ENCODE data around the gene SLC8A3. TPM values are rescaled to one million over a fixed set of nuclear protein-coding genes. Genes with fewer than 3 reads are reported as not detected.

The SLC8A3 gene
- total and polyA plus RNA-seq, 5 donors from 2014 or later = 0.37 TPM; not detected in 4

DNA sequence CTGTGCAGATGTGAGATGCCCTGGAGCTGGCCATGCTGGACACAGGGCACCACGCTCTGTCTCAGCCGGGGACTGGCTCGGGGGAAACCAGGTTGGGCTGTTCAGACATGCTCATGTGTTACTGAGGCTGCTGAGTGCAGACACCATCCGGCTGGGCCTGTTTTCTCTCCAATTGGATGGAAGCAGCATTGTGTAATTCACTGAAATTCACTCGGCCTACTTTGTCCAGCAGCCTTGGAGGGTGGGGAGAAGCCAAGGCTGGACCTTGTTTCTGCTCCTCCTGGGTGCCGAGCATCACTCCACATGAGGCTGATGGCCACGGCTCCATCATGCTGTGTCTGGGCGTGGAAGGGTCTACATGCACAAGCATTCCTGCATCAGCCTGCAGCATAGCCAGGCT, 178.8 kb downstream of the SLC8A3 start:
- no peak overlapping the region for H3K27ac ChIP-seq (ENCODE audit: insufficient read depth, low read length, poor library complexity, severe bottlenecking)
- DNase-seq (no peak), ATAC-seq (ENCODE audit: low read depth in 2 of 2) (no peak)
- peaks cover 15% of the 10 kb centered on the region for H3K27me3 Mint-ChIP-seq
- no peaks in the 10 kb centered on the region for H3K36me3 ChIP-seq (ENCODE audit: control insufficient read depth, insufficient read depth, low read length)
- H3K9me3 ChIP-seq (ENCODE audit: control insufficient read depth in 2 of 2, low read length in 2 of 2) = no peaks in the 10 kb centered on the region
- no peaks in the 10 kb centered on the region for H3K4me1 Mint-ChIP-seq
- H3K27me3 ChIP-seq (ENCODE audit: control insufficient read depth, insufficient read depth, low read length) = no peaks in the 10 kb centered on the region
- peaks cover 0 to 3% (median 0%) of the 10 kb centered on the region in 7 donors for H3K9me3 Mint-ChIP-seq
- H3K4me3 Mint-ChIP-seq = no peak overlapping the region
- H3K27ac Mint-ChIP-seq = no peak overlapping the region
- H3K36me3 Mint-ChIP-seq = no peaks in the 10 kb centered on the region
- no peak overlapping the region for H3K4me3 ChIP-seq (ENCODE audit: low read depth, low read length)
- no peaks in the 10 kb centered on the region for H3K4me1 ChIP-seq (ENCODE audit: control insufficient read depth, insufficient read depth, low read length, poor library complexity, severe bottlenecking)

DNA sequence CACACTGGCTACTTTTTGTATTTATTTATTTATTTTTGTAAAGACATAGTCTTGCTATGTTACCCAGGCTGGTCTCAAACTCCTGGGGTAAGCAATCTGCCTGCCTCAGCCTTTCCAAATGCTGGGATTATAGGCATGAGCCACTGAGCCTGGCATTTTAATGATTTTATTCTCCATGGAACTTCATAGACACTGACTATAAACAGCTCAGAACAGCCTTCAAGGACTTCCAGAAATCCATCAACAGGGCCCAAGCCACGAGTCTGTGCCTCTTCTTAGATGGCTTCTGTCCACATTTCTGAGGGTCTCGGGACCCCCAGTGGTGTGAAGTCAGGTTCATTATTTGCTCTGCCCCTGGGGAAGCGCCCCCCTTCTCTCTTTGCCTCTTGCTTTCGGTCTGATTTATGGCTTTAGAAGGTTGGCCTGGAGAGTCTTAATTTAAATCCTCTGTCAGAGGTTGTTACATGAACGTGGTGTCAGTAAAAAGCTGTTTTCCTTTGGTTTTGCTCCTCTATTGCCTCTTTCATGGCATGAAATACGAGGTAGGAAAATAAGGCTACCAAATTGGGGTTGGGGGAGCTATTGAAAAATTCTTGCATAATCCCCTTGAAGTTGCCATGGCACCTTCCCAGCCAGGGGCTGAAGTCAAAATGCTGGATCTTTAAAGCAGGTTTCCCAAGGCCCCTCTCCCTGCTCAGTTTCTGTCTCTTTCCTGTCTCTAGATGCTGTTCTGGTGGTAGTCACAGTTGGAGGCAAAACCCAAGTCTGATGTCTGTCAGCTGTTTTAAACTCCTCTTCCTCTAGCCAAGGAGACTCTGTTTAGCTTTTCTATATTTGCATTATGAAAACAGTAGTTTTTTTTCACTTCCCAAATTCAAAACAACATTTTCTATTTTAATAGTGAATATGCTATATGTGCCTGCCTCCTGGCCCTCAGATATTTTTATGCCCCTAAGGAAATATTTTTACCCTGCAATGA, 180.2 kb downstream of the SLC8A3 start:
- no peaks in the 10 kb centered on the region for H3K9me3 Mint-ChIP-seq
- no peaks in the 10 kb centered on the region for H3K9me3 ChIP-seq (ENCODE audit: control insufficient read depth in 2 of 2, low read length in 2 of 2)

DNA sequence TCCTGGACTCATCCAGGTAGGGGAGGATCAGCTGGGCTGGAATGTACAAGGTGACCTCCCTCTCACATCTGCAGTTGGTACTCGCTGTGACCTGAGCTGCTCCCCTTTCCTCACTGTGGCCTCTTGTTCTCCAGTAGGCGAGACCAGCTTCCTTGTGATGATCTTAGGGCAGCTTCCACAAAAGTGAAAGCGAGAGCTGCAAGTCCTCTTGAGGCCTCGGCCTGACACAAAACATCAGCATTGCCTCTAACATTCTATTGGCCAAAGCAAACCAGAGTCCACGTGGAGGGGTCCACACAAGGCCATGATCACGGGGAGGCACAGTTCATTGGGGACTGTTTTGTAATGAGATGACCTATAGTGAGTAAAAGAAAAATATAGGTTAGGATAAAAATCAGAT, 182.1 kb downstream of the SLC8A3 start:
- ATAC-seq (ENCODE audit: low read depth in 2 of 2) = no peak
- H3K9me3 Mint-ChIP-seq = no peaks in the 10 kb centered on the region
- no peak overlapping the region for H3K4me3 Mint-ChIP-seq
- H3K27me3 ChIP-seq (ENCODE audit: control insufficient read depth, insufficient read depth, low read length) = peaks cover under 1% of the 10 kb centered on the region
- no peak overlapping the region for H3K4me3 ChIP-seq (ENCODE audit: low read depth, low read length)
- no peaks in the 10 kb centered on the region for H3K4me1 ChIP-seq (ENCODE audit: control insufficient read depth, insufficient read depth, low read length, poor library complexity, severe bottlenecking)
- peaks cover 11% of the 10 kb centered on the region for H3K27me3 Mint-ChIP-seq
- peak in 1 of 3 donors; percentile 7 for DNase-seq
- H3K27ac ChIP-seq (ENCODE audit: insufficient read depth, low read length, poor library complexity, severe bottlenecking) = no peak overlapping the region
- no peaks in the 10 kb centered on the region for H3K9me3 ChIP-seq (ENCODE audit: control insufficient read depth in 2 of 2, low read length in 2 of 2)
- H3K36me3 ChIP-seq (ENCODE audit: control insufficient read depth, insufficient read depth, low read length) = no peaks in the 10 kb centered on the region
- H3K27ac Mint-ChIP-seq = no peak overlapping the region
- no peaks in the 10 kb centered on the region for H3K36me3 Mint-ChIP-seq
- H3K4me1 Mint-ChIP-seq = no peaks in the 10 kb centered on the region

More for the DNA sequence above, 180.2 kb downstream of the SLC8A3 start:
- H3K4me1 Mint-ChIP-seq = no peaks in the 10 kb centered on the region
- H3K36me3 ChIP-seq (ENCODE audit: control insufficient read depth, insufficient read depth, low read length) = no peaks in the 10 kb centered on the region
- no peaks in the 10 kb centered on the region for H3K36me3 Mint-ChIP-seq
- no peak overlapping the region for H3K27ac ChIP-seq (ENCODE audit: insufficient read depth, low read length, poor library complexity, severe bottlenecking)
- no peak overlapping the region for H3K27ac Mint-ChIP-seq
- ATAC-seq (ENCODE audit: low read depth in 2 of 2) = no peak
- H3K27me3 Mint-ChIP-seq = peaks cover 11% of the 10 kb centered on the region
- H3K4me3 ChIP-seq (ENCODE audit: low read depth, low read length) = no peak overlapping the region
- H3K4me1 ChIP-seq (ENCODE audit: control insufficient read depth, insufficient read depth, low read length, poor library complexity, severe bottlenecking) = no peaks in the 10 kb centered on the region
- no peak overlapping the region for H3K4me3 Mint-ChIP-seq
- DNase-seq = no peak
- no peaks in the 10 kb centered on the region for H3K27me3 ChIP-seq (ENCODE audit: control insufficient read depth, insufficient read depth, low read length)

DNA sequence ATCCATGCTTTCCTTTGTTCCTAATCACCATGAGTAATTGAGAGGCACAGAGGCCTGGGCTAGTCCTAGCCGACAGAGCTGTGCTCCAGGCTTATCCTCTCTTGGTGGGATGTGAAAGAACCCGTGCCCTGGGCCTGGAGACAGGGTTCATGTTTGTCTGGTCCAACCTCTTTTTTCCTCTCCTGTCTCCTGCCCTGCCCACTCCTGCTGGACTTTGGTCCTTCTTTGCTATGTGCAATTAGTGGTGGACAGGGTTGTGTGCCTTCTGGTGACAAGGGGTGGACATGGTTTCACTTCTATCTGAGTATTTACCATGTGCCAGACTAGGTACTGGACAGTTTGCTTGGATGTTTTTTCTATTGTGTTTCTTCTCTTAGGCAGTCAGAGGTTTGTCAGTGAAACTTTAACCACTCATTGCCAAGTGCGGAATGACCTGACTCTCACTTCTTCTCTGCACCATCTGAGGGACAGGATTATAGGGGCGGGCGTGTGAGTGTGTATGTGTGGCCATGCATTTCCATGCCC, 183.4 kb downstream of the SLC8A3 start:
- peaks cover 11% of the 10 kb centered on the region for H3K27me3 Mint-ChIP-seq
- no peak for ATAC-seq (ENCODE audit: low read depth in 2 of 2)
- H3K36me3 Mint-ChIP-seq = no peaks in the 10 kb centered on the region
- H3K27ac ChIP-seq (ENCODE audit: insufficient read depth, low read length, poor library complexity, severe bottlenecking) = no peak overlapping the region
- H3K9me3 Mint-ChIP-seq = peaks cover 0 to 2% (median 0%) of the 10 kb centered on the region in 7 donors
- no peaks in the 10 kb centered on the region for H3K36me3 ChIP-seq (ENCODE audit: control insufficient read depth, insufficient read depth, low read length)
- no peaks in the 10 kb centered on the region for H3K4me1 ChIP-seq (ENCODE audit: control insufficient read depth, insufficient read depth, low read length, poor library complexity, severe bottlenecking)
- H3K4me3 Mint-ChIP-seq = no peak overlapping the region
- H3K4me1 Mint-ChIP-seq = no peaks in the 10 kb centered on the region
- H3K27ac Mint-ChIP-seq = no peak overlapping the region
- no peak for DNase-seq
- H3K27me3 ChIP-seq (ENCODE audit: control insufficient read depth, insufficient read depth, low read length) = peaks cover 4% of the 10 kb centered on the region
- H3K9me3 ChIP-seq (ENCODE audit: control insufficient read depth in 2 of 2, low read length in 2 of 2) = no peaks in the 10 kb centered on the region
- H3K4me3 ChIP-seq (ENCODE audit: low read depth, low read length) = no peak overlapping the region

DNA sequence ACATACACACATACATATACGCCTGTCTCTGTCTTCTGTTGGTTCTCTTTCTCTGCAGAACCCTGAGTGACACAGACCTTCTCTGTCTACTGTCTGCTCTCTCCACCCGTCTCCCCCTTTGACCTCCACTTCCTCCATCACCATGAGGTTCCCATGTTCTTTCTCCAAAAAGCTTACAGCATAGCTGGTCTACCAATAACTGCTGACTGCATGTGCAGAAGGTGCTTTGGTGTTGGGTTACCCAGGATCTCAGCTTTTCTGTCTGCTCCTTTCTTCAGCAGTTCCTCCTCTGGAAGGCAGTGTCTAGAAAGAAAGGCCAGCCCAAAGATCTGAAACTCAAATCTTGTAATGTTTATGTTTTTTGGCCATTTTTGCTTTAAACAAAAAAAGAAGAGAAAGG, 184.0 kb downstream of the SLC8A3 start:
- no peaks in the 10 kb centered on the region for H3K4me1 Mint-ChIP-seq
- H3K4me3 Mint-ChIP-seq = no peak overlapping the region
- no peaks in the 10 kb centered on the region for H3K36me3 Mint-ChIP-seq
- DNase-seq (no peak), ATAC-seq (ENCODE audit: low read depth in 2 of 2) (no peak)
- Histone ChIP-seq H3K36me3 (ENCODE audit: control insufficient read depth, insufficient read depth, low read length) (no peaks in the 10 kb centered on the region), H3K9me3 (ENCODE audit: control insufficient read depth in 2 of 2, low read length in 2 of 2) (no peaks in the 10 kb centered on the region), H3K27ac (ENCODE audit: insufficient read depth, low read length, poor library complexity, severe bottlenecking) (no peak overlapping the region), H3K27me3 (ENCODE audit: control insufficient read depth, insufficient read depth, low read length) (peaks cover 4% of the 10 kb centered on the region), H3K4me1 (ENCODE audit: control insufficient read depth, insufficient read depth, low read length, poor library complexity, severe bottlenecking) (no peaks in the 10 kb centered on the region), H3K4me3 (ENCODE audit: low read depth, low read length) (no peak overlapping the region)
- no peak overlapping the region for H3K27ac Mint-ChIP-seq
- peaks cover 11% of the 10 kb centered on the region for H3K27me3 Mint-ChIP-seq
- peaks cover 0 to 2% (median 0%) of the 10 kb centered on the region in 7 donors for H3K9me3 Mint-ChIP-seq

DNA sequence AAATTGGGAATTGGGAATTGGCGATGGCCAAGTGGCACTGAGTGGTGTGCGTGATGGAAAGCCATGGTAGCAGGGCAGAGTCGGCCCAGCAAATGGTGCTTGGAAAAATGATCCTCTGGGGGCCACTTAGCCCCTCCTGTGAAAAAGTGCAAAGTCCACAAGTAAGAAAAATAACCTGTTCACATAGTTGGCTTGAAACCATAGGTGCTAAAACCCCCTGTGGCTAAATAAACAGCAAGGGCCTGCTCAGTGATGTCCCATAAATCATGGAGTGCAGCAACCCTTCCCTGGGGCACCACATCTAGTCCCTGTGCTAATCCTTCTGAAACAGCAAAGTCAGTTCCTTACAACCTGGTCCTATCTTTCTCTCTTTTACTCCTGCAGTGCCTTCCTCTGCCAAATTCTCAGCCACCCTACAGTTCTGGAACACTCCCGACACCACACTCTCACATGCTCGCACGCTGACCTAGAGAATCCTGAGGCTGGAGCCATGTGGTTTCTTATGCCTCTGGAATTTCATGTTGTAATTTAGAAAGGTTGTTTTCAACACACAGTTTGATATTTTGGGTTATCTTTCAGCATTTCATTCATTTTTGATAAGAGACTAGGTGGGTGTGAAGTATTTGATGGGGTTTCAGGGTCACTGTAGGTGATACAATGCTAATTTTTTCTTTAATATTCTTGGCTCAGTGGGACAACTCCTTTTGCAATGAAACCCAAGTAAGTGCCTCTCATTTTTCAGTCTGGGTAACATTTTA, 186.0 kb downstream of the SLC8A3 start:
- no peak for DNase-seq
- Mint-ChIP-seq H3K4me1 (no peaks in the 10 kb centered on the region), H3K27me3 (peaks cover 8% of the 10 kb centered on the region), H3K9me3 (peaks cover 0 to 4% (median 0%) of the 10 kb centered on the region in 7 donors), H3K27ac (no peak overlapping the region), H3K36me3 (no peaks in the 10 kb centered on the region), H3K4me3 (no peak overlapping the region)
- Histone ChIP-seq H3K4me3 (ENCODE audit: low read depth, low read length) (no peak overlapping the region), H3K27me3 (ENCODE audit: control insufficient read depth, insufficient read depth, low read length) (peaks cover 4% of the 10 kb centered on the region), H3K36me3 (ENCODE audit: control insufficient read depth, insufficient read depth, low read length) (no peaks in the 10 kb centered on the region), H3K9me3 (ENCODE audit: control insufficient read depth in 2 of 2, low read length in 2 of 2) (no peaks in the 10 kb centered on the region), H3K27ac (ENCODE audit: insufficient read depth, low read length, poor library complexity, severe bottlenecking) (no peak overlapping the region), H3K4me1 (ENCODE audit: control insufficient read depth, insufficient read depth, low read length, poor library complexity, severe bottlenecking) (no peaks in the 10 kb centered on the region)
- ATAC-seq (ENCODE audit: low read depth in 2 of 2) = no peak

DNA sequence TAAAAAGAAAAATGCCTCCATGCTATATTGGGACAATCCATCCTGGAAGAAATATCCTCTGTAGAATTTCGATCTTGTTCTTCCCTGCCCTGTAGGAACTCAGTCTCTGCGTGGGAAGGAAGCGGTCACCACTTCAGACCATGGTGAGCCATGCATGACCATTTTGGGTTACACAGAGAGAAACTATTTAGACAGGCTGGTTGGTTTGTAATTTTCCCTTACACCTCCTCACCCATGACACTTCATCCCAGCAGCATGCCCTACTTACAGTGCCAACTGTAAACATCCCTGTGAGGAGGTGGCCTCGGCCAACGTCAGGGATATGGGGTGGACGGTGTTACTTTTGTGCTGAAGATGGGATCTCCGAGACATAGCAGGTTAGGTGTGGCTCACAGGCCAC, 188.2 kb downstream of the SLC8A3 start:
- Histone ChIP-seq H3K36me3 (ENCODE audit: control insufficient read depth, insufficient read depth, low read length) (no peaks in the 10 kb centered on the region), H3K27ac (ENCODE audit: insufficient read depth, low read length, poor library complexity, severe bottlenecking) (no peak overlapping the region), H3K27me3 (ENCODE audit: control insufficient read depth, insufficient read depth, low read length) (peaks cover 4% of the 10 kb centered on the region), H3K4me1 (ENCODE audit: control insufficient read depth, insufficient read depth, low read length, poor library complexity, severe bottlenecking) (no peaks in the 10 kb centered on the region), H3K9me3 (ENCODE audit: control insufficient read depth in 2 of 2, low read length in 2 of 2) (no peaks in the 10 kb centered on the region), H3K4me3 (ENCODE audit: low read depth, low read length) (no peak overlapping the region)
- no peaks in the 10 kb centered on the region for H3K4me1 Mint-ChIP-seq
- peaks cover 0 to 4% (median 0%) of the 10 kb centered on the region in 7 donors for H3K9me3 Mint-ChIP-seq
- ATAC-seq (ENCODE audit: low read depth in 2 of 2) (no peak), DNase-seq (no peak)
- no peak overlapping the region for H3K4me3 Mint-ChIP-seq
- no peaks in the 10 kb centered on the region for H3K36me3 Mint-ChIP-seq
- H3K27me3 Mint-ChIP-seq = peaks cover 7% of the 10 kb centered on the region
- H3K27ac Mint-ChIP-seq = no peak overlapping the region
